CD14-positive monocyte (primary cell): ENCODE results near the gene TSN. TPM values are rescaled to one million over a fixed set of nuclear protein-coding genes. Genes with fewer than 3 reads are reported as not detected.
"Not testable (repeated sequence)": the region's sequence is repeated elsewhere in the genome, so short reads cannot be mapped to it uniquely, and the experiment has no call there.

ENCODE experiments used
- DNase-seq, 3 donors: peaks; one replicate each; pipeline ENCODE4 v3.0.0-alpha.2; 2011 to 2022
- H2AFZ ChIP-seq: 2 replicates; pipeline ENCODE4 v1.6.0; 2012; ENCODE audit warnings: mild to moderate bottlenecking, low read depth, low read length, inconsistent platforms; ENCODE audit not compliant: insufficient read depth, poor library complexity, severe bottlenecking
- H3K27ac ChIP-seq, 2 donors: 1 replicate in 1 of 2; 2 replicates in 1 of 2; pipeline ENCODE4 v1.5.1; 2012 to 2013; ENCODE audit warnings: low read length in 2 of 2, control low read depth in 1 of 2, inconsistent platforms in 1 of 2, low read depth in 1 of 2, mild to moderate bottlenecking in 1 of 2
- H3K27me3 ChIP-seq, 2 donors: one replicate each; pipeline versions ENCODE4 v1.6.0 to v1.6.1; 2011 to 2013; ENCODE audit warnings: low read length in 2 of 2; ENCODE audit not compliant: control insufficient read depth in 2 of 2, insufficient read depth in 2 of 2
- H3K36me3 ChIP-seq, 2 donors: replicated peaks in 1 of 2; 1 replicate in 1 of 2; 2 replicates in 1 of 2; pipeline versions ENCODE4 v1.5.1 to v1.6.1; 2012 to 2013; ENCODE audit warnings: low read length in 2 of 2, control low read depth in 1 of 2, inconsistent platforms in 1 of 2, mild to moderate bottlenecking in 1 of 2; ENCODE audit not compliant: insufficient read depth in 2 of 2, control insufficient read depth in 1 of 2
- H3K4me1 ChIP-seq, 2 donors: 1 replicate in 1 of 2; 2 replicates in 1 of 2; pipeline versions ENCODE4 v1.5.1 to v1.6.1; 2012 to 2013; ENCODE audit warnings: low read length in 2 of 2, control low read depth in 1 of 2, inconsistent platforms in 1 of 2, mild to moderate bottlenecking in 1 of 2, moderate library complexity in 1 of 2; ENCODE audit not compliant: insufficient read depth in 2 of 2, control insufficient read depth in 1 of 2
- H3K4me2 ChIP-seq: replicated peaks from 2 replicates; pipeline ENCODE3; 2012; ENCODE audit warnings: low read length, moderate library complexity, mild to moderate bottlenecking; ENCODE audit not compliant: poor library complexity, severe bottlenecking; ENCODE audit errors: extremely low read depth
- H3K4me3 ChIP-seq, 3 experiments: fragments of 200-600 bp in 1 of 3; sonication (generic) in 1 of 3; replicated peaks in 1 of 3; 1 replicate in 2 of 3; 2 replicates in 1 of 3; pipeline ENCODE4 v1.5.1; 2011 to 2013; ENCODE audit warnings: low read length in 3 of 3, mild to moderate bottlenecking in 3 of 3, control low read depth in 2 of 3, low read depth in 2 of 3, inconsistent platforms in 1 of 3, moderate library complexity in 1 of 3
- H3K79me2 ChIP-seq: 2 replicates; pipeline ENCODE4 v1.6.0; 2012; ENCODE audit warnings: mild to moderate bottlenecking, control low read depth, inconsistent platforms, low read length, moderate library complexity; ENCODE audit not compliant: insufficient read depth
- H3K9ac ChIP-seq: 2 replicates; pipeline ENCODE4 v1.6.0; 2017; ENCODE audit warnings: low read length, mild to moderate bottlenecking; ENCODE audit not compliant: insufficient read depth, poor library complexity, severe bottlenecking
- H3K9me3 ChIP-seq, 2 donors: replicated peaks in 1 of 2; 1 replicate in 1 of 2; 2 replicates in 1 of 2; pipeline versions ENCODE4 v1.5.1 to v1.6.1; 2012 to 2013; ENCODE audit warnings: low read length in 2 of 2, control low read depth in 1 of 2; ENCODE audit not compliant: control insufficient read depth in 1 of 2, insufficient read depth in 1 of 2
- H4K20me1 ChIP-seq: 2 replicates; pipeline ENCODE4 v1.6.0; 2012; ENCODE audit warnings: mild to moderate bottlenecking, low read length, control low read depth, moderate library complexity; ENCODE audit not compliant: insufficient read depth
- H3K27ac Mint-ChIP-seq, 7 donors: one replicate each; pipeline ENCODE4 v1.8.0; 2020; ENCODE audit warnings: mild to moderate bottlenecking in 7 of 7, mixed read lengths in 7 of 7, moderate library complexity in 6 of 7, inconsistent platforms in 2 of 7
- H3K27me3 Mint-ChIP-seq, 3 donors: one replicate each; pipeline ENCODE4 v1.8.0; 2021 to 2022; ENCODE audit warnings: low read depth in 3 of 3, mild to moderate bottlenecking in 3 of 3, mixed read lengths in 3 of 3, moderate library complexity in 3 of 3, inconsistent platforms in 1 of 3
- H3K36me3 Mint-ChIP-seq, 2 donors: one replicate each; pipeline ENCODE4 v1.8.0; 2020; ENCODE audit warnings: mixed read lengths in 2 of 2, inconsistent platforms in 1 of 2, mild to moderate bottlenecking in 1 of 2
- H3K4me1 Mint-ChIP-seq: one replicate; pipeline ENCODE4 v1.8.0; 2020; ENCODE audit warnings: mild to moderate bottlenecking, mixed read lengths
- H3K4me3 Mint-ChIP-seq, 2 donors: one replicate each; pipeline ENCODE4 v1.8.0; 2020; ENCODE audit warnings: mild to moderate bottlenecking in 2 of 2, mixed read lengths in 2 of 2, moderate library complexity in 1 of 2
- H3K9me3 Mint-ChIP-seq, 7 donors: one replicate each; pipeline ENCODE4 v1.8.0; 2020 to 2022; ENCODE audit warnings: mixed read lengths in 7 of 7, mild to moderate bottlenecking in 6 of 7, moderate library complexity in 6 of 7, inconsistent platforms in 2 of 7
- WGBS: methylation state at CpG from one replicate; pipeline ENCODE4 v1.1.5; 2013; ENCODE audit warnings: missing lambda C conversion rate; ENCODE audit not compliant: insufficient coverage; 5-methylcytosine and 5-hydroxymethylcytosine counted together
- intact Hi-C, 2 donors: fragments of 100-400 bp; cut with micrococcal nuclease; formaldehyde crosslinking; loops; one replicate each; pipeline versions ENCODE4 v1.15.0 to v1.15.1; 2023
- polyA plus RNA-seq, 3 donors: library from polyadenylated mRNA; depleted of rRNA in 1 of 3; unstranded in 2 of 3; stranded (reverse) in 1 of 3; fragments of 300-500 nt in 2 of 3; fragments of >200 nt in 1 of 3; fragmentation: Illumina TruSeq in 2 of 3; gene quantifications; 1 replicate in 2 of 3; 2 replicates in 1 of 3; pipeline ENCODE4 v1.2.3, GENCODE V29; 2012 to 2021
- TF ChIP-seq, protein P1 (sequence below): fragments of 200-600 bp; IDR thresholded peaks from one replicate; pipeline ENCODE4 v1.8.0; 2022; ENCODE audit warnings: antibody characterized with exemption, mild to moderate bottlenecking

Gene TSN
- polyA plus RNA-seq, 3 donors, result 12.2 to 66.5 (median 65.5) TPM

DNA sequence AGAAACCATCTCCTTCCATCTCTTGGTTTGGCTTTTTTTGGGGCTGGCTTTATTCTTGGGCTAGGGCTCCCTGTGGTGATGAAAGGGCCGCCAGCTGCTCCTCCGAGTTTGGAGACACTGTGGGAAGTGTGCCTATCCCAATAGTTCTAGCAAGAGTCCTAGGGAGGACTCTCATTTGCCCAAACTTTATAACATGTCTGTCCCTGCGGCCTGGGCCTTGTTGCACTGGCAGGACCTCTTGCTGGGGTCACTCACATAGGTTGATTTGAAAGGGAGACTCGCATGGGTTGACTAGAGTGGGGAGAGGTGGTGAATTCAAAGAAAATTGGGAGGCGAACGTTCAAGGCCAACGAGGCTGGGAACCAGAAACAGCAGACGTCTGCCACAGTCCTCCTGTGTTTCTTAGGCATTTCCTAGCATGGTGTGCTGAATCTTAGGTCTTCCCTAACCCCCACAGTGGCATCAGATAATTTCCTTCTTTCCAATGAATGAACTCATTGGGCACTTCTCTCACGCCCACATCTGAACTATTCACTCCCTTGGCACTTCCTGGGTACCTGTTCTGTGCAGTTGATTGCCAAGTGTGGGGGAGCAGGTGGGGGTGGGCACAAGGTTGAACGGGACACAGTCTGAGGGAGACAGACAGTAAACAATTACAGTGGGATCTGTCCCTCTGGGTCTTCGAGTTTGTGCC, 45.5 kb upstream of the TSN start:
- H3K9ac ChIP-seq, result no peak overlapping the region
- H3K27me3 Mint-ChIP-seq, result peaks cover 0 to 3% (median 1%) of the 10 kb centered on the region in 3 donors
- TF ChIP-seq, protein P1, sequence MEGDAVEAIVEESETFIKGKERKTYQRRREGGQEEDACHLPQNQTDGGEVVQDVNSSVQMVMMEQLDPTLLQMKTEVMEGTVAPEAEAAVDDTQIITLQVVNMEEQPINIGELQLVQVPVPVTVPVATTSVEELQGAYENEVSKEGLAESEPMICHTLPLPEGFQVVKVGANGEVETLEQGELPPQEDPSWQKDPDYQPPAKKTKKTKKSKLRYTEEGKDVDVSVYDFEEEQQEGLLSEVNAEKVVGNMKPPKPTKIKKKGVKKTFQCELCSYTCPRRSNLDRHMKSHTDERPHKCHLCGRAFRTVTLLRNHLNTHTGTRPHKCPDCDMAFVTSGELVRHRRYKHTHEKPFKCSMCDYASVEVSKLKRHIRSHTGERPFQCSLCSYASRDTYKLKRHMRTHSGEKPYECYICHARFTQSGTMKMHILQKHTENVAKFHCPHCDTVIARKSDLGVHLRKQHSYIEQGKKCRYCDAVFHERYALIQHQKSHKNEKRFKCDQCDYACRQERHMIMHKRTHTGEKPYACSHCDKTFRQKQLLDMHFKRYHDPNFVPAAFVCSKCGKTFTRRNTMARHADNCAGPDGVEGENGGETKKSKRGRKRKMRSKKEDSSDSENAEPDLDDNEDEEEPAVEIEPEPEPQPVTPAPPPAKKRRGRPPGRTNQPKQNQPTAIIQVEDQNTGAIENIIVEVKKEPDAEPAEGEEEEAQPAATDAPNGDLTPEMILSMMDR, result no peak
- no peaks in the 10 kb centered on the region for H3K36me3 Mint-ChIP-seq
- intact Hi-C loops, result loop anchor here in 1 of 2 donors (10.0 kb wide), 1 partner anchor 305 kb away; no protein-coding TSS in a partner anchor
- 96% methylated on average over 5 of the region's 11 CpGs for WGBS
- H3K4me3 ChIP-seq, result no peak overlapping the region
- no peaks in the 10 kb centered on the region for H3K9me3 Mint-ChIP-seq
- no peak for DNase-seq
- no peak overlapping the region for H3K27ac ChIP-seq
- H2AFZ ChIP-seq, result no peak overlapping the region
- no peaks in the 10 kb centered on the region for H3K27me3 ChIP-seq
- no peaks in the 10 kb centered on the region for H3K36me3 ChIP-seq
- H3K4me2 ChIP-seq, result no peak overlapping the region
- H3K4me1 ChIP-seq, result peaks cover 11 to 12% of the 10 kb centered on the region in 2 donors
- no peaks in the 10 kb centered on the region for H3K9me3 ChIP-seq
- peak overlapping the region in 1 of 7 donors; percentile 50 for H3K27ac Mint-ChIP-seq
- H3K4me3 Mint-ChIP-seq, result no peak overlapping the region
- H3K4me1 Mint-ChIP-seq, result peaks cover 19% of the 10 kb centered on the region
- H3K79me2 ChIP-seq, result no peaks in the 10 kb centered on the region
- no peaks in the 10 kb centered on the region for H4K20me1 ChIP-seq

DNA sequence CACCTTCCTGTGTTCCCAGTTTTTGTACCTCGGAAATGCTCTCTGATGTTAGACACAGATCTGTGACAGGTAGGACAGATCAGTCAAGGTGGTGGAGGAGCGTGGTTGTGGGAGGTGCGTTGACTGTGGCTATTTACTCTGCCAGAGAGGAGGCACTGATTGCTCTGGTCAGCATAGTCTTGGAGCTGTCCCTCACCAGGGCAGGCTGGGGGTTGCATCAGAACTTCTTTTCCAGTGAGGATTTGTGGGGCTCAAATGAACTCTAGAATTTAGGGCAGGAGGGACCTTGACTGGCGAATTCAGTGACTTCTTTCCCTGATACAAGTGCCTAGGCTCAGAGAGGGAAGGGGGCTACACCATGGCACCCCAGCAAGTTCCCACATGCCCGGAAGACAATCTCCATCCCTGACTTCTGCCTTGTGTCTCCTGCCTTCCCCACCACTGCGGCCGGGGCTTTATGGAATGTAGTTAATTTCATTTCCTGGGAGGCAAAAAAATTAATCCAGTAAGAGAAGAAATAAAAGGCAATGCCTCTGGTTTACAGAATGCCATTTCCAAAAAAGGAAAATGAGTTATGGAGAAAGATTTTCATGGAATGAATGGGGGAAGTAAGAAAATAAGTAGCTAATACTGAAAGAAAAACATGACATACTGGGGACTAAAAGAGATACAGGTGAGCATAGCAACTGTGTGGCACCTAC, 44.8 kb upstream of the TSN start:
- H3K9me3 Mint-ChIP-seq, result no peaks in the 10 kb centered on the region
- H3K79me2 ChIP-seq, result no peaks in the 10 kb centered on the region
- 95% methylated on average over 4 of the region's 7 CpGs for WGBS
- peaks cover 0 to 3% (median 1%) of the 10 kb centered on the region in 3 donors for H3K27me3 Mint-ChIP-seq
- H3K36me3 Mint-ChIP-seq, result no peaks in the 10 kb centered on the region
- H3K27ac ChIP-seq, result no peak overlapping the region
- H3K4me1 Mint-ChIP-seq, result peaks cover 19% of the 10 kb centered on the region
- no peaks in the 10 kb centered on the region for H3K27me3 ChIP-seq
- H2AFZ ChIP-seq, result no peak overlapping the region
- no peaks in the 10 kb centered on the region for H3K36me3 ChIP-seq
- no peak overlapping the region for H3K4me2 ChIP-seq
- intact Hi-C loops, result loop anchor here in 1 of 2 donors (10.0 kb wide), 1 partner anchor 306 kb away; no protein-coding TSS in a partner anchor
- no peaks in the 10 kb centered on the region for H4K20me1 ChIP-seq
- no peaks in the 10 kb centered on the region for H3K9me3 ChIP-seq
- DNase-seq, result no peak
- no peak overlapping the region for H3K9ac ChIP-seq
- H3K4me3 ChIP-seq, result no peak overlapping the region
- H3K4me1 ChIP-seq, result peaks cover 11 to 12% of the 10 kb centered on the region in 2 donors
- H3K4me3 Mint-ChIP-seq, result no peak overlapping the region
- no peak overlapping the region for H3K27ac Mint-ChIP-seq
- TF ChIP-seq, protein P1, result no peak

DNA sequence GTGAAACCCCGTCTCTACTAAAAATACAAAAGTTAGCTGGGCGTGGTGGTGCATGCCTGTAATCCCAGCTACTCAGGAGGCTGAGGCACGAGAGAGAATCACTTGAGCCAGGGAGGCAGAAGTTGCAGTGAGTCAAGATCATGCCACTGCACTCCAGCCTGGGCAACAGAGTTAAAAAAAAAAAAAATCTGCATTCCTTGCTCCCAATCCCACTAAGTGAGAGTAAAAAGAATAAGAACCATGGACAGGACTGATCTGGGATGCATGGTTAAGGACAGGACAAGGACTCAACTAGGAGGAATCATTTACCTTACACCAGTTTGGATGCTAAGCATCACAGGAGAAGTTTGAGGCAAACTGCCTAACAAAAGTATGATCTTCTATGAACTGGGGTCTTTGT, 44.0 kb upstream of the TSN start:
- WGBS, result 60% methylated on average over 1 of the region's 3 CpGs
- H3K9me3 Mint-ChIP-seq, H3K79me2 ChIP-seq, H3K27me3 Mint-ChIP-seq, H4K20me1 ChIP-seq, H3K27ac ChIP-seq, H3K9ac ChIP-seq, DNase-seq, H3K27me3 ChIP-seq, H3K36me3 ChIP-seq, H3K4me3 Mint-ChIP-seq, H3K4me2 ChIP-seq, H2AFZ ChIP-seq, H3K9me3 ChIP-seq, H3K36me3 Mint-ChIP-seq, H3K27ac Mint-ChIP-seq, H3K4me3 ChIP-seq: not testable (repeated sequence)
- H3K4me1 Mint-ChIP-seq, result peaks cover 19% of the 10 kb centered on the region
- H3K4me1 ChIP-seq, result peaks cover 11 to 12% of the 10 kb centered on the region in 2 donors
- intact Hi-C loops, result loop anchor here in 1 of 2 donors (10.0 kb wide), 1 partner anchor 307 kb away; no protein-coding TSS in a partner anchor
